Fibroblast of the aortic adventitia (primary cell): ENCODE measurements around the gene ZNF554. TPM values are rescaled to one million over a fixed set of nuclear protein-coding genes. Genes with fewer than 3 reads are reported as not detected.
"Not testable (repeated sequence)": the region's sequence is repeated elsewhere in the genome, so short reads cannot be mapped to it uniquely, and the experiment has no call there.

Experiments used
- DNase-seq: peaks from one replicate; pipeline ENCODE4 v3.0.0-alpha.2; 2010; ENCODE audit warnings: low read depth
- H3K4me3 ChIP-seq: 2 replicates; pipeline ENCODE4 v1.5.1; 2011; ENCODE audit warnings: low read depth, mild to moderate bottlenecking, control low read depth, low read length, moderate library complexity
- total RNA-seq: library from RNA; depleted of rRNA; stranded (reverse); fragments of >200 nt; gene quantifications from 2 replicates; pipeline ENCODE4 v1.2.3, GENCODE V29; 2012; ENCODE audit warnings: low replicate concordance
- TF ChIP-seq, protein P1 (sequence below): IDR thresholded peaks from 2 replicates; pipeline ENCODE4 v1.5.1; 2011; ENCODE audit warnings: mild to moderate bottlenecking, low read length, control low read depth, inconsistent platforms; ENCODE audit not compliant: insufficient read depth

ZNF554 gene
- total RNA-seq, 1 donor, result 3.2 TPM

DNA sequence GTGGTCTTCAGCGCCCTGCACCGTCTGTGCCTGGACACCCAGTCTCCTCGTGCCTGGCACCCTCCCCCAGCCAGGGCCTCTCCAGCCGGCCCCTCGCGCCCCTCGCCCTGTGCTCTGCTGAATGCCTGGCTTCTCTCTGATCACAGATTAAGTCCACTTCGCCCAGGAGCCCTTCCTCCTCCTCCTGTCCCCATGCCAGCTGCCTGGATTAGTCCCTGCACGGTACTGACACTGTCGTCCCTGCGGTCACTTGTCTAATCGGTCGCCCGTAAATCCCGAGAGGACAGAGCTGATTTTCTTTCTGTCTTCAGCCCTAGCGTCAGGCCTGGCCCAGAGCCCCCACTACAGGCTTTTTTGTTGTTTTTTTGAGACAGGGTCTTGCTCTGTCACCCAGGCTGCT, 27.8 kb upstream of the ZNF554 start:
- TF ChIP-seq, protein P1, sequence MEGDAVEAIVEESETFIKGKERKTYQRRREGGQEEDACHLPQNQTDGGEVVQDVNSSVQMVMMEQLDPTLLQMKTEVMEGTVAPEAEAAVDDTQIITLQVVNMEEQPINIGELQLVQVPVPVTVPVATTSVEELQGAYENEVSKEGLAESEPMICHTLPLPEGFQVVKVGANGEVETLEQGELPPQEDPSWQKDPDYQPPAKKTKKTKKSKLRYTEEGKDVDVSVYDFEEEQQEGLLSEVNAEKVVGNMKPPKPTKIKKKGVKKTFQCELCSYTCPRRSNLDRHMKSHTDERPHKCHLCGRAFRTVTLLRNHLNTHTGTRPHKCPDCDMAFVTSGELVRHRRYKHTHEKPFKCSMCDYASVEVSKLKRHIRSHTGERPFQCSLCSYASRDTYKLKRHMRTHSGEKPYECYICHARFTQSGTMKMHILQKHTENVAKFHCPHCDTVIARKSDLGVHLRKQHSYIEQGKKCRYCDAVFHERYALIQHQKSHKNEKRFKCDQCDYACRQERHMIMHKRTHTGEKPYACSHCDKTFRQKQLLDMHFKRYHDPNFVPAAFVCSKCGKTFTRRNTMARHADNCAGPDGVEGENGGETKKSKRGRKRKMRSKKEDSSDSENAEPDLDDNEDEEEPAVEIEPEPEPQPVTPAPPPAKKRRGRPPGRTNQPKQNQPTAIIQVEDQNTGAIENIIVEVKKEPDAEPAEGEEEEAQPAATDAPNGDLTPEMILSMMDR, result no peak

DNA sequence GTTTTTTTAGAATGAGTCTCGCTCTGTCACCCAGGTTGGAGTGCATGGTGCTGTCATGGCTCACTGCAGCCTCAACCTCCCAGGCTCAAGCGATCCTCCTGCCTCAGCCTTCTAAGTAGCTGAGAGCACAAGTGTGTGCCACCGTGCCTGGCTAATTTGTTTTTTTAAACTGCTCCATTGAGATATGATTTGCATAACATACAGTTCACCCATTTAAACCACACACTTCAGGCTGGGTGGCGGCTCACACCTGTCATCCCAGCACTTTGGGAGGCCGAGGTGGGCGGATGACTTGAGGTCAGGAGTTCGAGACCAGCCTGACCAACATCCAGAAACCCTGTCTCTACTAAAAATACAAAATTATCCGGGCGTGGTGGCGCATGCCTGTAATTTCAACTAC, 27.0 kb upstream of the ZNF554 start:
- not testable (repeated sequence) for DNase-seq, H3K4me3 ChIP-seq

More for the DNA sequence above, 27.8 kb upstream of the ZNF554 start:
- H3K4me3 ChIP-seq, result no peak overlapping the region
- DNase-seq, result no peak

DNA sequence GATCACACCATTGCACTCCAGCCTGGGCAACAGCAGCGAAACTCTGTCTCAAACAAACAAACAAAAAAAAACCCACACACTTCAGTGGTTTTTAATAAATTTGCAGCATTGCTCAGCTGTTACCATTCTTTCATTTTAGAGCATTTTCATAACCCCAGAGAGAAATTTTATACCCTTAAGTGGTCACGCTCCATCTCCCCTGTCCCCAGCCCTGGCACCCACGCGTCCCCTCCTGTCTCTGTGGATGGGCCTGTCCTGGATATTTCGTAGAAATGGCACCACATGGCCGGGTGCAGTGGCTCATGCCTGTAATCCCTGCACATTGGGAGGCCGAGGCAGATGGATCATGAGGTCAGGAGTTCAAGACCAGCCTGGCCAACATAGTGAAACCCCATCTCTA, 26.5 kb upstream of the ZNF554 start:
- no peak for DNase-seq
- TF ChIP-seq, protein P1, result no peak
- H3K4me3 ChIP-seq, result no peak overlapping the region

DNA sequence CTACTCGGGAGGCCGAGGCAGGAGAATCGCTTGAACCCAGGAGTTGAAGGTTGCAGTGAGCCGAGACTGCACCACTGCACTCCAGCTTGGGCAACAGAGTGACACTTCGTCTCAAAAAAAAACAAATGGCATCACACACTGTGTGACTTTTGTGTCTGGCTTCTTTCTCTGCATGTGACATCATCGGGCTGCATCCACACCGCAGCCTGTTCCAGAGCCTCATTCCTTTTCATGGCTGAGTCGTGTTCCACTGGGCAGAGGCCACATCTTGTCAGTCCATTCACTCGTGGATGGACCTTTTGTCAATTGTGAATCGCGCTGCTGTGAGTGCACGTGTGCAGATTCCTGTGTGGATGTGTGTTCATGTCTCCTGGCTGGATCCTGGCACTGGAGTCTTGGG, 26.1 kb upstream of the ZNF554 start:
- no peak for DNase-seq
- TF ChIP-seq, protein P1, result no peak

DNA sequence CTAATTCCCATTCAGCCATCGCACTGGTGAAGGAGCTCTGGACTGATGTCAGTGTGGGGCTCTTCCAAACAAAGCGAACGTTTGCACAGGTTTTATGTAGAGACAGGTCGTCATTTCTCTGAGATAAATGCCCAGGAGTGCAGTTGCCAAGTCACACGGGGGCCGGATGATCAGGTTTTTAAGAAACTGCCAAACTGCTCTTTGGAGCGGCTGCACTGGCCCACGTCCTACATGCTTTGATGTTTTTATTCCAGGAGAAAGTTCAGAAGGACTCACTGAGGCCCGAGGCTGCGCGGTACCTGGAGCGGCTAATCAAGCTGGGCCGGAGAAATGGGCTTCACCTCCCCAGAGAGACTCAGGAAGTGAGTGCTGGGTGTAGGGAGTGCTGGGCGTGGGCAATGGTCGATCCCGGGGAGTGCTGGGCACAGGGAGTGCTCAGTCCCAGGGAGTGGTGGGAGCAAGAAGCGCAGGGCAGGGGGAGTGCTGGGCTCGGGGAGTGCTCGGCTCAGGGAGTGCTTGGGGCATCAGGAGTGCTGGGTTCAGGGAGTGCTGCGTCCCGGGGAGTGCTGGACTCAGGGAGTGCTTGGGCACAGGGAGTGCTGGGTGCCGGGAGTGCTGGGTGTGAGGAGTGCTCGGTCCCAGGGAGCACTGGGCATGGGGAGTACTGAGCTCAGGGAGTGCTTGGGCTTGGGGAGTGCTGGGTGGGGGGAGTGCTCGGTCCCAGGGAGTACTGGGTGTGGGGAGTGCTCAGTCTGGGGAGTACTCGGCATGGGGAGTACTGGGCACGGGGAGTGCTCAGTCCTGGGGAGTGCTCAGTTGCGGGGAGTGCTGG, 23.6 kb upstream of the ZNF554 start:
- DNase-seq, result no peak
- TF ChIP-seq, protein P1, result no peak
- H3K4me3 ChIP-seq, result no peak overlapping the region

More for the DNA sequence above, 26.1 kb upstream of the ZNF554 start:
- no peak overlapping the region for H3K4me3 ChIP-seq

DNA sequence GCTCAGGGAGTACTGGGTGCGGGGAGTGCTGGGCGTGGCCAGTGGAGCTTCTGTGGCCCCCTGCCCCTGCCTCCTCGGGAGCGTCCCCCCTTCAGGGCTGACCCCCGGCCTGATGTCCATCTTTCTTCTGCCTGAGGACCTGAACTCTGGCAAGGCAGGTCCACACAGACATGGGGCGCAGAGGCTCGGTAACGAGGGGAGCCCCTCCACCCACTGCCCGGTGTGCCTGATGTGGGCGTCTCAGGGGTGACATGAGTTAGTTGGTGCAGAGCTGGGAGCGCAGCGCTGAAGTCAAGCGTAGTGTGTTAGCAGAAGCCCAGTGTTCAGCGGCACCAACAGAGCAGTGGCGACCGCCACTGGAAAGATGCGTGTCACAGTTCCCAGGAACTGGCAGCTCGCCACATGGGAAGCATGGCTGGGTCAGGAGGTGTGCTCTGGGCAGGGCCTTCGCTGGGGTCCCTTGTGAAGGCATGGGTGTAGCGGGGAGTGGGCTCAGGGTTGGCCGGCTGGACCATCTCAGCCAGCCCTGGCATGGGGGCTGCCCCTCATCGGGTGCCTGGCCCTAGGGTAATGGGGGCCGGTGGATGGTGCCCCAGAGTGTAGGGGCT, 22.9 kb upstream of the ZNF554 start:
- no peak overlapping the region for H3K4me3 ChIP-seq
- no peak for DNase-seq
- TF ChIP-seq, protein P1, result no peak

DNA sequence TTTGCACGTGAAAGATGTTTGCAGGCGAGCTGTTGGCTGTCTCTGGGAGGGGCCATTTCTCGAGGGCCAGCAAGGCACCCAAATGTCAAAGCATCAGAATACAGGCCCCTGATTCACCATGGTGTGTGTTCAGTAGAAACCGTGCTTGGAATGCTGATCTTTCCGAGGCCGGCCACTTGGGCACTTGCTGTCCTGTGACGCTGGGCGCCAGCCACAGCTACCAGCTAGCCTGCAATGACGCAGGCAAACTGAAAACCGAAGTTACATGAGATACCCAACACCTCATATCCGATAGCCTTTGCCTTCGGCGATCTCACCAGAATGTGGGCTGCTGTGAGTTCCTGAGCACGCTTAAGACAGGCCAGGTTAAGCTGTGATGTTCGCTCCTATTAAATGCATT, 22.4 kb upstream of the ZNF554 start:
- no peak for DNase-seq
- no peak overlapping the region for H3K4me3 ChIP-seq
- TF ChIP-seq, protein P1, result no peak
